NCI-H2196 (cell line): ENCODE results near the gene CES2.
"Not testable (repeated sequence)": the region's sequence is repeated elsewhere in the genome, so short reads cannot be mapped to it uniquely, and the experiment has no call there.

Experiments used
- DNase-seq: peaks from one replicate; lab custom pipeline; 2025; ENCODE audit not compliant: unreplicated experiment; lab: John Stamatoyannopoulos, UW

The CES2 gene, protein sequence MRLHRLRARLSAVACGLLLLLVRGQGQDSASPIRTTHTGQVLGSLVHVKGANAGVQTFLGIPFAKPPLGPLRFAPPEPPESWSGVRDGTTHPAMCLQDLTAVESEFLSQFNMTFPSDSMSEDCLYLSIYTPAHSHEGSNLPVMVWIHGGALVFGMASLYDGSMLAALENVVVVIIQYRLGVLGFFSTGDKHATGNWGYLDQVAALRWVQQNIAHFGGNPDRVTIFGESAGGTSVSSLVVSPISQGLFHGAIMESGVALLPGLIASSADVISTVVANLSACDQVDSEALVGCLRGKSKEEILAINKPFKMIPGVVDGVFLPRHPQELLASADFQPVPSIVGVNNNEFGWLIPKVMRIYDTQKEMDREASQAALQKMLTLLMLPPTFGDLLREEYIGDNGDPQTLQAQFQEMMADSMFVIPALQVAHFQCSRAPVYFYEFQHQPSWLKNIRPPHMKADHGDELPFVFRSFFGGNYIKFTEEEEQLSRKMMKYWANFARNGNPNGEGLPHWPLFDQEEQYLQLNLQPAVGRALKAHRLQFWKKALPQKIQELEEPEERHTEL

GRCh38 chr16:66935314-66936011, at the start of gene CES2:
TSS of gene CES2 (plus strand) at chr16:66935516. CDS start at chr16:66935636, 120 bp downstream.
- no peak for DNase-seq

GRCh38 chr16:66886321-66886720, 49.0 kb upstream of the CES2 start:
- DNase-seq, result no peak

DNA sequence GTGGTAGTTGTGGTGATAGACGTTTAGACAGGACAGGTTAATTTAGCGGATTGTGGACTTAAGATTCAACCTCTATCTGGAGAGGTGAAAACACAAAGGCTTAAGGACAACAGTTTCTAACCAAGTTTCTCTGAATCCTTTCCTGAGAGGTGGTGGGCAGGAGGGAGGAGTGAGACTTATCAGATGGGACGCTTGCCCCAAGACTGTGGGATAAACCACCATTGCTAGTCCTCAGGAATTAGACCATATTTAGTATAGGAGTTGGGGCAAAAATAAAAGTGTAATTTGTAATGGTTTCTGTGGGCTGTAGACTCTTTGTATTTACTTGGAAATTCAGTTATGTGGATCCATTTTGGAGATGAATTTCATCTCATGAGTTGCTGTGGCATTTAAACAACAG, 48.4 kb upstream of the CES2 start:
- no peak for DNase-seq

- no peak for DNase-seq
Measured at GRCh38 chr16:66888647-66889615, 46.4 kb upstream of the CES2 start.

GRCh38 chr16:66889622-66890021, 45.7 kb upstream of the CES2 start:
- DNase-seq, result no peak

DNA sequence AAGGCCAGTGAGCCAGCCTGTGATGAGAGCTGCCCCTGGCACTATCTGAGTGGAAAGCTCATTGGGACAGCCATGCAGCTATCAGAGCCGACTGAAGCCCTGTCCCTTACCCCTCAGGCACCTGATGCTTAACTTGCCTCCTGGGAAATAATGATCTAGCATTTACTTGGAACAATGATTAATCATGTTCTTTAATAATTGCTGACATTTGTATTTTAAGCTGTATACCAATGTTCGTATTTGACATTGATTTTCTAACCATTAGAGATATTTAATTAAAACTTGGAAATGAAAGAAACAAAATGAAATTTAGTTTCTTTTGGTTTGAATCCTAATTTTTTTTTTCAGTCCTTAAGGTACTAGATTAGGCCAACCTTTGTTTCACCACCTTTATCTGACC, 44.5 kb upstream of the CES2 start:
- DNase-seq, result no peak

- DNase-seq, result no peak
Measured at GRCh38 chr16:66891360-66891759, 44.0 kb upstream of the CES2 start.

GRCh38 chr16:66891797-66892196, 43.5 kb upstream of the CES2 start:
- DNase-seq, result no peak

GRCh38 chr16:66894055-66894454, 41.3 kb upstream of the CES2 start:
- no peak for DNase-seq

GRCh38 chr16:66894948-66895688, 40.2 kb upstream of the CES2 start:
- DNase-seq, result peak; percentile 62

DNA sequence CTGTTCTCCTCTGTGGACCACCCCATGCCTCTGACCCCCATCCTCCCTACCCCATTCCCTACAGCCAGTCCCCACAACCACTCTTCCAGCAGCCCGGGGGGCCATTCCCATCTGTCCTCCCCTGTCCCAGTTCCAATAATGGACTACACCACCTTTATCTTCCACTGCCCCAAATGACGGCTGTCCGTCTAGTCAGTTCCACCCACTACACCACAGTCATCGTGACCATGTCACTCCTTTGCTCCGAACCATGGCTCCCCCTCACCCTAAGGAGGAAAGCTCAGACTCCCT, 39.7 kb upstream of the CES2 start:
- no peak for DNase-seq

- no peak for DNase-seq
Measured at GRCh38 chr16:66895999-66896398, 39.3 kb upstream of the CES2 start.

- DNase-seq, result not testable (repeated sequence)
Measured at GRCh38 chr16:66896682-66897081, 38.6 kb upstream of the CES2 start.

DNA sequence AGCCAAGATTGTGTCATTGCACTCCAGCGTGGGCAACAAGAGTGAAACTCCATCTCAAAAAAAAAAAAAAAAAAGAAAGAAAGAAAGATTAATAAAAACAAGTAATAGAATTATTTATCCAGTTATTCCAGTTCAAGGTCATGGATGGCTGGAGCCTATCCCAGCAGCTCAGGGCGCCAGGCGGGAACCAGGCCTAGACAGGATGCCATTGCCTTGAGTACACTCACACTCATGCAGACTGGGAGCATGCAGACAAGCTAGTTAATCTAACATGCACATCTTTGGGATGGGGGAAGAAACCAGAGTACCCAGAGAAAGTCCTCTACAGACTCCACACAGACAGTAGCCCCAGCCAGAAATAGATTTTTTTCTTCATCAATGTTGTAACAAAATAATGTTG, 37.1 kb upstream of the CES2 start:
- no peak for DNase-seq

DNA sequence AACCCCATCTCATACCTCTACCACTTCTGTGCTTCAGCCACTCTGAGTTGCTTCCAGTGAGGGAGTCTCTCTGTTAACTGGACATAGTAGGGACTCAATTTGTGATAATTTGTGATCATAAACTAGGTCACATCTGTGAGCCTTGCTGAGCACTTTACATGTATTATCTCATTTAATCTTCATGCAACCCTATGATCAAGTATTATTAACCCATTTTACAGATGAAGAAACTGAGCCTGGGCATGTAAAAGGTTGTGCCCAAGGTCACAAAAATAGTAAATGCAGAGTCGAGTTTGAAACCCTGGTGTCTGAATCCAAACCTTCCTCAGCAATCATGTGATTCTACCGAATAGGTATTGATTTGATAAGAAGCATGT, 36.4 kb upstream of the CES2 start:
- DNase-seq, result no peak

GRCh38 chr16:66899310-66899944, 35.9 kb upstream of the CES2 start:
- peak; percentile 56 for DNase-seq

GRCh38 chr16:66899945-66900710, 35.2 kb upstream of the CES2 start:
- DNase-seq, result peak; percentile 78

DNA sequence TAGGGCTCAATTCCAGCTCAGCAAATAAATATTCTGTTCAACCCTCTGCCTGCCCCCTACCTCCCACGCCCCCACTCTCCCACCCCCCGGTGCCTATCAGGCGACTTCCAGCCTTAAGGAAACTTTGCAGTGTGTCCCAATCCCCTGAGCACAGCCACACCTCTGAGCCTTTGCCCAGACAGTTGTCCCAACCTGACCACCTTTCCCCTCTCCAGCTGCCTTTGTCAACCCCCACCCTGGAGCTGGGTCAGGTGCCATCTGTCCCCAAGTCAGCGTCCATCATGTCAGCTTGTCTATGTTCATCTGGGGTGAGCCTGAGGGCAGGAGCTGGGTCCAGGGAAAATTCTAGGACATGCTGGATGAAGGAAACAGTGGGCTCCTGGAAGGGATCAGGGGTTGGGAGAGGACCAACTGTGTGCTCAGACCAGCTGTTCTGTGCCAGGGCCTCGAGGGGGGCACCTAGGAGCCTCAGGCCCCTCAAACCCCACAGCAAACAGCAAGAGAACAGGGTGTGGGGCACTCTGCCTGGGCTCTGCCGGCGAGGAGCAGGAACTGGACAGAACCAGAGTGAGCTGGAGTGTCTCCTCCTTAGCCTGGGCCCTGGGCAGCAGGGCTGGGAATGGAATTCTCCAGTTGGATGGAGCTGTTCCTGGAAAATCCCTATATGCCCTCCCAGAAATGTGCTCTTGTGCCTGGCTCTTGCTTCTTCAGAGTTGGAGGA, 34.4 kb upstream of the CES2 start:
- no peak for DNase-seq

DNA sequence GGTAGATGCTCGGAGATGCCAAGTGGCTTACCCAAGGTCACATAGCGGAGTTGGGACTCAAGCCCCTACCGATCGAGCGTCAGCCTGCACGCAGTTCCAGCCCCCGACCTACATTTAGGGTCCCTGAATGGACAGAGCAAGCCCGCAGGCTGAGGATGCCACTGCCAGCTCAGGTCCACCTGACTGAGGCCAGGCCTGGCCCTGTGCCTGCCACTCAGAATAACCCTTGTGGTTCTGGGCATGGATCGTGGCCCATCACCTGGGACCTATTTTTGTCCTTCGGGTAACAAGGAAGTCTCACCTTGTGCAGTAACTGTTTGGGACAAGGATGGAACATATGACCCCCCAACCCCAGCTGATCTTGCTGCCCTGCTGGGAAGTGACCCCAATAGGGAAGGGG, 33.7 kb upstream of the CES2 start:
- DNase-seq, result no peak
